A204.1 (cell line): ENCODE results near the gene SP1.
"Not testable (repeated sequence)": the region's sequence is repeated elsewhere in the genome, so short reads cannot be mapped to it uniquely, and the experiment has no call there.

Experiments used
- FAIRE-seq: peaks from 2 replicates; lab custom pipeline; 2012; peaks lifted over from hg19 to GRCh38; lab: Jason Lieb, UNC

SP1 gene

DNA sequence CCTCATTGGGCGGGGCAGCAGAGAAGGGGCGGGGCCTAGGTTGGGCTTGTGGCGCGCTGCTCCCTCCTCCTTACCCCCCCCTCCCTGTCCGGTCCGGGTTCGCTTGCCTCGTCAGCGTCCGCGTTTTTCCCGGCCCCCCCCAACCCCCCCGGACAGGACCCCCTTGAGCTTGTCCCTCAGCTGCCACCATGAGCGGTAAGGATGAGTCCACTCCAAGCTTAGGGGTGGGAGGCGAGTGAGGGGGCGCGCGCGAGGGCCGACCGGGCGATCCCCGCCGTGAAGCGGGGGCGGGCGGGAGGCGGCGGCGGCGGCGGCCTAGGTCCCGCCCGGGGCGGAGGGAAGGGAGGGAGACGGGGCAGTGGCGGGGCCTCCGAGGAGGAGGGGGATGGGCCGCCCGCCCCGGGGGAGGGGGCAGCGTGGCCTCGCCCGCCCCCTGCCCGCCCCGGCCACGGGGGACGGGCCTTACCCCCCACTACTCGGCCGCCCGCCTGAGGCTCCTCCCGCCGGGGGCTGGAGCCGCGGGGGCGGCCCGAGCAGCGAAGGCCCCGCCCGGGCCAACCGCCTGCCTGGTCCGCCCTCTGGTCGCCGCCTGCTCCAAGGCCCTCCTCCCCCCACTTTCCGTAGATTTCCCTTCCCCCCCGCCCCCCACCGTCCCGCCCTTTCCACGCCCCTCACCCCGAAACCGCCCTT is at the start of gene SP1:
SP1 (plus strand) TSS at position 73 of the 690 bp plus-strand sequence; CDS start at position 189, 116 bp downstream.
- FAIRE-seq: no peak

DNA sequence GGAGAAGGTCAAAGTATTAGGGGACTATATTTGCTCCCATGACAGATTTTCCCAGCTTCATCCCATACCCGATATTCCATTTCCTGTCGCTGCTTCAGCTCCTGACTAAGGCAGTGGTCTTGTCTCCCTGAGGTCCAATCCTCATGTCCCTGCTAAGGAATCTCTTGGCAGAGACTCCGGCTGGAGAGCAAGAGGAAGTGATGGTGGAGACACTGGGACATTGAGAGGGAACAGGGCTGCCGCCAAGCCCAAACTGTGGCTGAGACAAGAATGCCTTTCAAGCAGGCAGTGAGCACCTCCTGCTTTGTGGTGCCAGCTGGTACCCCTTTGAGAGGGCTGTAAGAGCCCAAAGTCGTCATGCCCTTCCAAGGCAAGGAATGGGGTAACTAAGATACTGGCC is 49.3 kb upstream of the SP1 start:
- FAIRE-seq: no peak

DNA sequence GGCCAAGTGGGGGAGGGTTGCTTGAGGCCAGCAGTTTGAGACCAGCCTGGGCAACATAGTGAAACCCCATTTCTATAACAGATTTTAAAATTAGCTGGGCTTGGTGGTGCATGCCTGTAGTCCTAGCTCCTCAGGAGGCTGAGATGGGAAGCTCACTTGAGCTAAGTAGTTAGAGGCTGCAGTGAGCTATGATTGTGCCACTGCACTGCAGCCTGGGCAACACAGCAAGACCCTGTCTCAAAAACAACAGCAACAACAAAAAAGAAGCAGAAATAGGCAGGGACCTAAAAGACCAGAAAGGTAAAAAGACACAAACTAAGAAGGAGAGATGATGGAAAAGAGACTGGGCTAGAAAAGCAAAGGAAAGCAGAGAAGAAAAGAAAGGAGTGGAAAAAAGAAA is 47.6 kb upstream of the SP1 start:
- not testable (repeated sequence) for FAIRE-seq

GRCh38 chr12:53332744-53333143 is 47.2 kb upstream of the SP1 start:
- no peak for FAIRE-seq

- FAIRE-seq: no peak
These were observed 46.7 kb upstream of the SP1 start for GRCh38 chr12:53333289-53333688.

DNA sequence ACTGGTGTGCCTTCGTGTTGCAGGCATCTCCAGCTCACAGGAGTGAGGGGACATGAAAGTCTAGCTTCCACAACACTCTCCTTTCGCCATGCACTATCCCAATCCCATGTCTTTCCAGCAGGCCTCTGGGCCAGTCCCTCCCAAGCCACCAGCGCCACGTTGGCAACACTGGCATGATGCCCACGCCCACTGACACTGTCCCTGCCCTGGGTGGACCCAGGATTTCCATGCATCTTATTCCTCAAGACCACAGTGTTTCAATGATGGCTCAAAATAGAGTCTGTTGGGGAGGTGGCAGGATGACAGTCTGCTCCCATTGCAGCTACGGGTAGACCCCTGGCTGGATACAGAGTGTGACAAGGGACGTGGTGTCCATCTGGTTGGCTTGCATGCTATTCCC is 46.1 kb upstream of the SP1 start:
- no peak for FAIRE-seq

DNA sequence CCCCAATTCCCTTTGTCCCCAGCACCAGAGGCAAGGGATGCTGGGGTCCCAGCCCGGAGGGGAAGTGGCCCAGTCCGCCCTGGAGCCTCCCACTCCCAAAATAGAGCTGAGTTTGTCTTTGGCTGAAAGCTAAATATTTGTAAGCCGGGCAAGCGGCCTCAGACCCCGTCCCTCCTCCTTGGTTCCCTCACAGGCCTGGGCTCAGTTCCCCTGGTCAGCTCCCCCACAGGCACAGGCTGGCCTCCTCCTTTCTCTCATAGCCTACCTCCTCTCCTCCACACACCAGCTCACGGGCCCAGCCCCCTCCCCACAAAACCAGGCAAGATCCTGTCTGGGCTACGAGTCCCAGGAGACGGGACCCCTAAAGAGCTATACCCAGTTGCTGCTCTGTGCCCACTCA is 45.2 kb upstream of the SP1 start:
- no peak for FAIRE-seq

DNA sequence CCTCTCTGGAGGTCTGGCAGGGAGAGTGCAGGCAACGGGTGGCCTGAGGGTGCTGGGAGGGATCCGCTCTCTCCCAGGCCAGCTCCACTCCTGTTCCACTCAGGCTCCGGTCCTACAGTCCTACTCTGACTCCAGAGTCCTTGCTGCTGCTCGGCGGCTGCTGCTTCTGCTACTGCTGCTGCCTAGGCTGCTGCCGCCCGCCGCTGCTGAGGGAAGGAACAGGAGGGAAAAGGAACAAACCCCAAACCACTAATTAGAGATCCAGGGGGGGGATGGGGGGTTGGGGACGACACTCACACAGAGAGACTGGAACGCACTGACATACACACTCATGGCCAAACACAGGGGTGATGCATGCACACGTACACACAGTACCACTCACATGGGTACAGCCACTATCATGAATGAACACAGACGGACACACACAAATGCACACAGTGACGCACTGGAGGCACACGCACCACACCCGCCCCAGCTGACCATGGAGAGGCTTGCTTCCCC is 43.7 kb upstream of the SP1 start, which contains the start of gene SP7:
SP7 (minus strand) TSS at position 174 of the 501 bp plus-strand sequence. CDS start 708 bp downstream, outside the sequence.
- FAIRE-seq: no peak

GRCh38 chr12:53338017-53338416 is 42.0 kb upstream of the SP1 start:
- no peak for FAIRE-seq

- FAIRE-seq: no peak
These were observed 41.1 kb upstream of the SP1 start for GRCh38 chr12:53338916-53339315.

DNA sequence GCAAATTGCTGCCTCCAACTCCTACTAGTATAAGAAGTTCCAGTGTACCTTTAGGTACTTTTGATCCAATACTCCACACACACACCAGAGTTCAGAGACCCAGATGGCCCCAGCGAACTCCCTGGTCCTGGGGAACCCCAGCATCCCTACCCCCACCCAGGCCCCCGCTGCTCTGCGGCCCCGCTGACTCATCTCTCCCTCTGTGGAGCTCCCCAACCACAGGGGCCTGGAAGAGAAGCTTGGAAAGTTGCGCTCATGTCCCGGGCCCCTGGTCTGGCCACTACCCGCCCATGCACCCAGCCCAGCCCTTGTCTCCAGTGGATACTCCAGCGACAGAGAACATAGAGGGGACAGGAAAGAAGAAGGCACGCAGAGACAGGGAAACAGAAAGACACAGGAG is 39.6 kb upstream of the SP1 start:
- no peak for FAIRE-seq

DNA sequence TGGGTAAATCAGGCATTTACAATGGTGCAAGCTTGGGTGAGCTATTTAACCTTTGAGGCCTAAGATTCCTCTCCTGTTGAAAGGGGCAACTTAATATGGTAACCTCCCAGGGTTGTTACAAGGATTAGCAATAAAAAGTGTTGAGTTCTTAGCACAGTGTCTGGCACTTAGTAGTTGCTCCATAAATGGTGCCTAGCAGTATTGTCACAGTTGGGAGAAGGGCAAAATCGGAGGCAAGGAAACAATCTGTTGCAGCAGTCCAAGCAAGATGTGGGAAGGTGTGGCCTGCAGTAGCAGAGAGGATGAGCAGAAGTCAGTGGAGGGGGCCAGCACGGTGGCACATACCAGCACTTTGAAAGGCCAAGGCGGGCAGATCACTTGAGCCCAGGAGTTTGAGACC is 36.5 kb upstream of the SP1 start:
- FAIRE-seq: no peak

GRCh38 chr12:53343969-53344368 is 36.0 kb upstream of the SP1 start:
- FAIRE-seq: no peak

DNA sequence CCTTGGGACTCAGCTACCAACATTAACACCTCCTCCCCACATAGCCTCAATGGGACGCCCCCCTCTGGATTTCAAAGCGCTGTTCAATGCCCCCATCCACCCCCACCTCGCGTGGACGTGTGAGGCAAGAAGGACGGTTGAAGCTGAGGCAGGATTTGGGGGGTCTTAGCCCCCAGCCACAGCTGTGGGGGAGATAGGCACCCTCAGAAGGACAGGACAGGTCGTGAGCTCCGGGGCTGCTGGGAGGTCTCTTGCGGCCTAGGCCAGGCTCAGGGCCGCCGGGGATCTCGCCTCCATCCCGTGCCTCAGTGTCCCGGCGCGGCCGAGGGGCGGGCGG is 35.5 kb upstream of the SP1 start:
- no peak for FAIRE-seq

GRCh38 chr12:53344824-53345485 is 35.0 kb upstream of the SP1 start:
- FAIRE-seq: no peak

- no peak for FAIRE-seq
These were observed 34.3 kb upstream of the SP1 start for GRCh38 chr12:53345486-53346188.

GRCh38 chr12:53346491-53346890 is 33.5 kb upstream of the SP1 start:
- FAIRE-seq: no peak

GRCh38 chr12:53347905-53348304 is 32.1 kb upstream of the SP1 start:
- FAIRE-seq: no peak

DNA sequence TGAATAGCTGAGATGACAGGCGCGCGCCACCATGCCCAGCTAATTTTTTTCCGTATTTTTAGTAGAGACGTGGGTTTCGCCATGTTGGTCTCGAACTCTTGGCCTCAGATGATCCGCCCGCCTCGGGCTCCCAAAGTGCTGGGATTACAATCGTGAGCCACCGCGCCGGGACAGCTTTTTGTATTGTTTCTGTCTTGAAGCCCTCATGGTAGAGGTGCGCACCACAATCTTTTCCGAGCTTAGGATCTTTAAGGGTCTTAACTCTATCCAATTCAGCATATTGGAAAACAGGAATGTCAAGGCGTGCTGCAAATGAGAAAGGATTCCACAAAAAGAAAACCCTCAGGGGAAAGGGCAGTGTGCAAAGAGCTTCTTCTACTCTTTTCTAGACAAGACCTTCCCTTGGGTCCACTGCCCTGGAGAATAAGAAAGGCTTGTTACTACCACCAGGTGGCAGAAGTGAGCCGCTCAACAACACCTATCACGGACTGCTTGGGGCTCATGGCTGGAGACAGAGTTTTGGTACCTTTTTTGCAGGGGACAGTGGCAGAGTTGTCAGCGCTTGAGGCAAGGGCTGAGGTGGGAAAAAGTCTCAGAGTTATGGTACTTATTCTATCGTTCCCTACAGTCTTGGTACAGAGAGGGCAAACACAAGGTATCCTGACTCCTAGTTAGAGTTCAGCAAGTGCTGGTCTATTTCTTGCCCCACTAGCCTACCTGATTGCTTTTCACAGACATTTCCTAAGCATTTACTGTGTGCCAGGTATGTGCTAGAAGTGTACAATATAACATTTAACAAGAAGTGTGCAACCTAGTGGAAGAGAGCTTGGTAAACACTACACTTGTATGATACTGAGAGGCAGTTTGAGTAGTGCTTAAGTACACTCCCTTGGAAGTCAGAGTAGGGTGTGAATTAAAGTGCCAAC is 27.4 kb upstream of the SP1 start:
- FAIRE-seq: peak; percentile 54

- no peak for FAIRE-seq
These were observed 26.7 kb upstream of the SP1 start for GRCh38 chr12:53353257-53353655.

DNA sequence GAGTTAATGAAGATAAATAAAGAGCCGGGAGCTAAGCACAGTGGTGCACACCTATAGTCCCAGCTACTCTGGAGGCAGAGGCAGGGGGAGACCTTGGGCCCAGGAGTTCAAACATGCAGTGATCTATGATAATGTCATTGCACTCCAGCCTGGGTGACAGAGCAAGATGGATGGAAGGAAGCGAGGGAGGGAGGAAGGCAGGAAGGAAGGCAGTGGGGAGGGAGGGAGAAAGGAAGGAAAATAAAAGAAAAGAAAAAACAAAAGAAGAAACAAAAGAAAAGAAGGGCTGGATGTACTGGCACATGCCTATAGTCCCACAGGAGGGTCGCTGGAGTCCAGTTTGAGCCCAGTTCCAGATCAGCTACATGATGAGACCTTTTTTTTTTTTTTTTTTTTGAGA is 24.9 kb upstream of the SP1 start:
- no peak for FAIRE-seq

DNA sequence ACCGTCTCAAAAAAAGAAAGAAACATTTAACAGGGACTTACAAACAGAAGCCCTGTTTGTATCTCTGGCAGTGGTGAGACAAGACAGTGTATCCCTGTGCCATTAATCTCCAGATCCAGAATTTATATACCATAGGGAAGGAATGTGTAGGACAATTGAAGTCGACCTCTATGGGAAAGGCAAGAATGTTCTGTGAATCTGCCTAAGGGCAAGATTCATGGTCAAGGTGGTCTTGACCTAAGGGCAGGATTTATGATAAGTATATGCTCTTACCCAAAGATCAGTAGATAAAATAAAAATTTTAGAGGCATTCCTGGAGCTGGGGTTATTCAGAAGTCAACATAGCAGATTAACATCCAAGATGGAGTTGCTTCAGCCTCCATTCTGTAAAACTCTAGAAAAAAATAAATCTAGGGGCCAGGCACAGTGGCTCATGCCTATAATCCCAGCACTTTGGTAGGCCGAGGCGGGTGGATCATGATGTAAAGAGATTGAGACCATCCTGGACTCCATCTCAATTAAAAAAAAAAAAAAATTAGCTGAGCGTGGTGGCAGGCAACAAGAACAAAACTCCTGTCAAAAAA is 21.0 kb upstream of the SP1 start:
- no peak for FAIRE-seq
